ENCODE results near the gene KIF16B. TPM values are rescaled to one million over a fixed set of nuclear protein-coding genes. Genes with fewer than 3 reads are reported as not detected.

KIF16B gene
- total and polyA plus RNA-seq, 2 of the 8 experiments (the other 6 are each of a cell fraction or from before 2014, with no cell fraction given): 3.0 to 9.2 TPM

DNA sequence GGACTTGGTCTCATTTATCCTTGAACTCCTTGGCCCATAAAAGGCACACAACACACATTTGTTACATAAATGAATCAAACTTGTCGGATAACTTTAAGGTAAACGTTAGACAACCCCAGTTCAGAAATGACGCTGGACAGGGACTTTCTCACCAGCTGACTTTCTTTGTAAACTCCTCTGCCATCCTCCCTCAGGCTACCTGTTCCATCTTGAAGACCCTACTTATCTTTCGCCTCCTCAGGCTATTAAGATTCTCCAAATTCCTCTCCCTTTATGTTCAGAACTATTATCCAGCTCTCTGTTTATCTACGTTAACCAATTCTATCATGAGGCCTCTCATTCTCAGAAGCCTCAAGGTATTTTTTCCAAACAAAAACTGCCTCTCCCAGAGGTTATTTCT lies 47.7 kb upstream of the KIF16B start (continued):
- TF ChIP-seq ATF2 (IDR thresholded peaks at IDR 0.05; ENCODE audit: low read length): no peak

All from H1 (cell line).